Adrenal gland (tissue), 12 donors: ENCODE measurements around the gene KCNN3. TPM values are rescaled to one million over a fixed set of nuclear protein-coding genes. Genes with fewer than 3 reads are reported as not detected.
A peak's percentile ranks its signal among the peaks of the same experiment; 100 is the strongest.

Source experiments
- DNase-seq, 7 donors: peaks; one replicate each; pipeline ENCODE4 v3.0.0-alpha.2; 2019 to 2020
- H3K27ac ChIP-seq, 5 donors: fragments of 200-600 bp; sonication (generic) in 4 of 5; 1 replicate in 3 of 5; 2 replicates in 2 of 5; pipeline versions ENCODE4 v1.5.1 to v1.8.0; 2016 to 2020; ENCODE audit warnings: mild to moderate bottlenecking in 1 of 5
- H3K27me3 ChIP-seq: fragments of 200-600 bp; 2 replicates; pipeline ENCODE4 v1.8.0; 2021
- H3K36me3 ChIP-seq, 2 donors: fragments of 200-600 bp; replicated peaks in 1 of 2; 1 replicate in 1 of 2; 2 replicates in 1 of 2; pipeline versions ENCODE4 v1.5.1 to v1.8.0; 2018 to 2022
- H3K4me1 ChIP-seq, 2 donors: fragments of 200-600 bp; replicated peaks in 1 of 2; 1 replicate in 1 of 2; 2 replicates in 1 of 2; pipeline versions ENCODE4 v1.5.1 to v1.8.0; 2018 to 2021
- H3K4me3 ChIP-seq, 4 donors: fragments of 200-600 bp; sonication (generic) in 3 of 4; one replicate each; pipeline ENCODE4 v1.5.1; 2016 to 2018
- H3K9me3 ChIP-seq, 3 donors: fragments of 200-600 bp; sonication (generic) in 1 of 3; replicated peaks in 1 of 3; 1 replicate in 2 of 3; 2 replicates in 1 of 3; pipeline versions ENCODE4 v1.5.1 to v1.8.0; 2016 to 2021
- CTCF ChIP-seq, 6 experiments: fragments of 450-650 bp in 4 of 6; fragments of 200-600 bp in 2 of 6; sonication (generic) in 1 of 6; IDR thresholded peaks; 1 replicate in 5 of 6; 2 replicates in 1 of 6; pipeline versions ENCODE4 v1.5.1 to v1.8.0; 2016 to 2021; ENCODE audit warnings: antibody characterized with exemption in 6 of 6, mild to moderate bottlenecking in 2 of 6, moderate library complexity in 1 of 6
- POLR2A ChIP-seq, 2 donors: fragments of 450-650 bp; IDR thresholded peaks; one replicate each; pipeline ENCODE4 v1.6.1; 2017; ENCODE audit warnings: antibody characterized with exemption in 2 of 2, mild to moderate bottlenecking in 2 of 2, moderate library complexity in 1 of 2
- whole genome bisulfite sequencing, 4 donors: extraction: QIAGEN DNeasy Blood & Tissue Kit in 2 of 4; methylation state at CpG; one replicate each; pipeline versions ENCODE4 v1.1.5 to v1.1.7; 2013 to 2017; 5-methylcytosine and 5-hydroxymethylcytosine counted together
- intact Hi-C, 2 donors: fragments of 100-400 bp; cut with DNase I; formaldehyde crosslinking; loops; one replicate each; pipeline versions ENCODE4 v1.14.1 to v1.15.0; 2022 to 2023
- polyA plus RNA-seq, 3 donors: library from polyadenylated mRNA; stranded (reverse); fragments of 200-250 nt in 2 of 3; fragments of 350-450 nt in 1 of 3; fragmentation: Illumina TruSeq in 1 of 3; extraction: RNeasy Lipid Tissue Mini Kit (QIAGEN cat#74804) in 1 of 3; gene quantifications; one replicate each; pipeline ENCODE4 v1.2.3, GENCODE V29; 2013 to 2014
- total RNA-seq, 9 donors: library from RNA; depleted of rRNA in 4 of 9; stranded (reverse); fragments of >200 nt in 4 of 9; fragments of 120-200 nt in 1 of 9; fragmentation: NEBNext Ultra II Directional in 1 of 9; extraction: Animal tissue kit (Norgen Biotek cat#: 25700) in 1 of 9; gene quantifications; one replicate each; pipeline versions ENCODE4 v1.1.0 to v1.2.4, GENCODE V29; 2013 to 2023
- donor health status: healthy with polysubstance abuse.
- donor health status: Bipolar disorder and iron deficiency.
- donor health status: DM: yes; HTN: yes; CAD: no.
- donor health status: DM: no; HTN: no; CAD: no.
- donor health status: DM: no; HTN: no; CAD: no.
- donor health status: DM: yes; HTN: yes; CAD: no.

Gene KCNN3
- total and polyA plus RNA-seq, 12 donors: 0.17 to 2.3 (median 0.97) TPM

- 86 to 100% (median 90%) methylated on average over 1 of the region's 1 CpG for WGBS, 4 donors
- no peak for TF ChIP-seq POLR2A (IDR thresholded peaks at IDR 0.05)
- TF ChIP-seq CTCF (IDR thresholded peaks at IDR 0.05): no peak
- no peak overlapping the region for H3K4me3 ChIP-seq
- no peak overlapping the region for H3K27ac ChIP-seq
- H3K9me3 ChIP-seq: no peaks in the 10 kb centered on the region
- intact Hi-C loops: no loop called here
- no peak for DNase-seq
- no peaks in the 10 kb centered on the region for H3K4me1 ChIP-seq
- no peaks in the 10 kb centered on the region for H3K27me3 ChIP-seq
- H3K36me3 ChIP-seq: no peaks in the 10 kb centered on the region
Observed at GRCh38 chr1:154901591-154901990, 31.5 kb upstream of the KCNN3 start.

GRCh38 chr1:154899041-154899440 lies 29.0 kb upstream of the KCNN3 start:
- Histone ChIP-seq H3K27ac (no peak overlapping the region), H3K36me3 (no peaks in the 10 kb centered on the region), H3K27me3 (no peaks in the 10 kb centered on the region), H3K4me3 (no peak overlapping the region), H3K9me3 (no peaks in the 10 kb centered on the region), H3K4me1 (no peaks in the 10 kb centered on the region)
- peak in 1 of 7 donors; percentile 40 for DNase-seq
- intact Hi-C loops: no loop called here
- WGBS, 4 donors: 86 to 92% (median 88%) methylated on average over 6 of the region's 6 CpGs
- no peak for TF ChIP-seq CTCF (IDR thresholded peaks at IDR 0.05)
- no peak for TF ChIP-seq POLR2A (IDR thresholded peaks at IDR 0.05)

- Histone ChIP-seq H3K4me1 (no peaks in the 10 kb centered on the region), H3K27ac (no peak overlapping the region), H3K27me3 (no peaks in the 10 kb centered on the region), H3K9me3 (no peaks in the 10 kb centered on the region), H3K4me3 (no peak overlapping the region), H3K36me3 (no peaks in the 10 kb centered on the region)
- intact Hi-C loops: no loop called here
- TF ChIP-seq CTCF (IDR thresholded peaks at IDR 0.05): no peak
- TF ChIP-seq POLR2A (IDR thresholded peaks at IDR 0.05): no peak
- peak in 1 of 7 donors; percentile 25 for DNase-seq
- 79 to 86% (median 80%) methylated on average over 8 to 10 of the region's 10 CpGs for WGBS, 4 donors
Observed at GRCh38 chr1:154896771-154897286, 26.7 kb upstream of the KCNN3 start.

- intact Hi-C loops: no loop called here
Observed at GRCh38 chr1:154895798-154896197, 25.7 kb upstream of the KCNN3 start.

More at GRCh38 chr1:154895798-154896197, 25.7 kb upstream of the KCNN3 start:
- Histone ChIP-seq H3K27me3 (no peaks in the 10 kb centered on the region), H3K9me3 (no peaks in the 10 kb centered on the region), H3K4me1 (no peaks in the 10 kb centered on the region), H3K4me3 (no peak overlapping the region), H3K27ac (no peak overlapping the region), H3K36me3 (no peaks in the 10 kb centered on the region)
- DNase-seq: peak in 1 of 7 donors; percentile 29
- TF ChIP-seq CTCF (IDR thresholded peaks at IDR 0.05) (no peak), POLR2A (IDR thresholded peaks at IDR 0.05) (no peak)
- WGBS, 4 donors: 54 to 66% (median 63%) methylated on average over 7 of the region's 7 CpGs
